ENCODE results near the gene TMEM175. TPM values are rescaled to one million over a fixed set of nuclear protein-coding genes. Genes with fewer than 3 reads are reported as not detected.

TMEM175 gene
- 8.6 to 10.6 TPM (median 8.8 TPM) in 5 replicates for total RNA-seq (2022; extraction: Qiagen RNA extraction; ENCODE audit: low read depth)

GRCh38 chr4:931960-932712, at the start of gene TMEM175, which contains the start of gene GAK:
TMEM175 (plus strand) TSS chr4:932460; CDS start chr4:947740, 15,280 bp downstream.
GAK (minus strand) TSS chr4:932316; CDS start chr4:932187, 129 bp downstream.

GRCh38 chr4:973431-974397, 41.5 kb downstream of the TMEM175 start, which contains the start of gene DGKQ:
DGKQ (minus strand) TSS chr4:973569; CDS start chr4:973482, 87 bp downstream.

GRCh38 chr4:986879-987623, 54.8 kb downstream of the TMEM175 start, which contains the start of gene IDUA:
IDUA (plus strand) TSS chr4:987044; CDS start chr4:987085, 41 bp downstream.

GRCh38 chr4:993111-994029, 61.1 kb downstream of the TMEM175 start, which contains the start of gene SLC26A1:
SLC26A1 (minus strand) TSS chr4:993404; CDS start chr4:991703, 1,701 bp downstream.

Other genes with a start within 250 kb of the TMEM175 start
- 0.10 to 0.42 TPM (median 0.20 TPM) in 5 replicates for gene SLC49A3, start 243.3 kb upstream of the TMEM175 start, total RNA-seq (2022; extraction: Qiagen RNA extraction; ENCODE audit: low read depth)
- gene PCGF3, start 226.6 kb upstream of the TMEM175 start, total RNA-seq (2022; extraction: Qiagen RNA extraction; ENCODE audit: low read depth), result 14.4 to 23.1 TPM (median 21.0 TPM) in 5 replicates
- gene CPLX1, start 106.3 kb upstream of the TMEM175 start, total RNA-seq (2022; extraction: Qiagen RNA extraction; ENCODE audit: low read depth), result 0.57 to 0.93 TPM (median 0.69 TPM) in 5 replicates
- gene GAK, start 144 bp upstream of the TMEM175 start, total RNA-seq (2022; extraction: Qiagen RNA extraction; ENCODE audit: low read depth), result 35.8 to 55.6 TPM (median 51.7 TPM) in 5 replicates
- 5.2 to 9.2 TPM (median 6.7 TPM) in 5 replicates for gene DGKQ, start 41.1 kb downstream of the TMEM175 start, total RNA-seq (2022; extraction: Qiagen RNA extraction; ENCODE audit: low read depth)
- 8.0 to 14.7 TPM (median 12.7 TPM) in 5 replicates for gene IDUA, start 54.6 kb downstream of the TMEM175 start, total RNA-seq (2022; extraction: Qiagen RNA extraction; ENCODE audit: low read depth)
- 0.28 to 0.50 TPM (median 0.31 TPM) in 5 replicates for gene SLC26A1, start 60.9 kb downstream of the TMEM175 start, total RNA-seq (2022; extraction: Qiagen RNA extraction; ENCODE audit: low read depth)
- gene FGFRL1, start 79.2 kb downstream of the TMEM175 start, total RNA-seq (2022; extraction: Qiagen RNA extraction; ENCODE audit: low read depth), result 16.6 to 24.2 TPM (median 23.8 TPM) in 5 replicates
- 1.2 to 3.6 TPM (median 2.5 TPM) in 5 replicates for gene RNF212, start 181.1 kb downstream of the TMEM175 start, total RNA-seq (2022; extraction: Qiagen RNA extraction; ENCODE audit: low read depth)
- 0.09 to 0.38 TPM (median 0.14 TPM) in 4 of 5 replicates, not detected in the other for gene SPON2, start 240.1 kb downstream of the TMEM175 start, total RNA-seq (2022; extraction: Qiagen RNA extraction; ENCODE audit: low read depth)

Measured in A549 treated with CpdA at 1 μM for 4 hours (cell line).